Measurements from ENCODE around the gene TRPV6. TPM values are rescaled to one million over a fixed set of nuclear protein-coding genes. Genes with fewer than 3 reads are reported as not detected.
A peak's percentile ranks its signal among the peaks of the same experiment; 100 is the strongest.

The TRPV6 gene
- total and polyA plus RNA-seq, 8 donors: 1.1 to 8.5 (median 6.5) TPM

GRCh38 chr7:142915315-142915714 is 29.8 kb upstream of the TRPV6 start:
- TF ChIP-seq CTCF (IDR thresholded peaks at IDR 0.05): no peak
- intact Hi-C loops (cut with DNase I): no loop called here
- ATAC-seq: no peak

GRCh38 chr7:142914121-142914520 is 28.6 kb upstream of the TRPV6 start:
- H3K4me1 ChIP-seq: peaks cover 0 to 16% of the 10 kb centered on the region in 2 donors
- ATAC-seq (no peak), DNase-seq (no peak)
- no peaks in the 10 kb centered on the region for H3K27me3 ChIP-seq
- no peak for TF ChIP-seq CTCF (IDR thresholded peaks at IDR 0.05)
- no peak overlapping the region for H3K4me3 ChIP-seq
- no peak overlapping the region for H3K27ac ChIP-seq
- no peaks in the 10 kb centered on the region for H3K9me3 ChIP-seq
- no peaks in the 10 kb centered on the region for H3K36me3 ChIP-seq
- intact Hi-C loops (cut with DNase I): no loop called here

More at GRCh38 chr7:142915315-142915714, 29.8 kb upstream of the TRPV6 start:
- Histone ChIP-seq H3K27me3 (no peaks in the 10 kb centered on the region), H3K4me3 (no peak overlapping the region), H3K27ac (no peak overlapping the region), H3K36me3 (no peaks in the 10 kb centered on the region), H3K4me1 (peaks cover 0 to 4% of the 10 kb centered on the region in 2 donors), H3K9me3 (no peaks in the 10 kb centered on the region)
- DNase-seq: no peak

- ATAC-seq (no peak), DNase-seq (no peak)
- Histone ChIP-seq H3K4me3 (no peak overlapping the region), H3K27me3 (no peaks in the 10 kb centered on the region), H3K36me3 (no peaks in the 10 kb centered on the region), H3K9me3 (no peaks in the 10 kb centered on the region), H3K27ac (no peak overlapping the region), H3K4me1 (peaks cover 0 to 20% of the 10 kb centered on the region in 2 donors)
- TF ChIP-seq CTCF (IDR thresholded peaks at IDR 0.05): no peak
- intact Hi-C loops (cut with DNase I): no loop called here
Measured at GRCh38 chr7:142913566-142913965, 28.0 kb upstream of the TRPV6 start.

- no peak for TF ChIP-seq CTCF (IDR thresholded peaks at IDR 0.05)
- ATAC-seq (peak; percentile 38), DNase-seq (no peak)
- intact Hi-C loops (cut with DNase I): no loop called here
- Histone ChIP-seq H3K27ac (no peak overlapping the region), H3K9me3 (no peaks in the 10 kb centered on the region), H3K27me3 (no peaks in the 10 kb centered on the region), H3K4me3 (no peak overlapping the region), H3K36me3 (no peaks in the 10 kb centered on the region), H3K4me1 (peaks cover 0 to 20% of the 10 kb centered on the region in 2 donors)
Measured at GRCh38 chr7:142913051-142913450, 27.5 kb upstream of the TRPV6 start.

- peaks cover 0 to 20% of the 10 kb centered on the region in 2 donors for H3K4me1 ChIP-seq
- peak; percentile 10 for ATAC-seq
- no peak overlapping the region for H3K4me3 ChIP-seq
- no peak for TF ChIP-seq CTCF (IDR thresholded peaks at IDR 0.05)
- no peaks in the 10 kb centered on the region for H3K9me3 ChIP-seq
- H3K36me3 ChIP-seq: no peaks in the 10 kb centered on the region
- no peaks in the 10 kb centered on the region for H3K27me3 ChIP-seq
- H3K27ac ChIP-seq: no peak overlapping the region
- DNase-seq: no peak
- intact Hi-C loops (cut with DNase I): no loop called here
Measured at GRCh38 chr7:142910481-142910880, 24.9 kb upstream of the TRPV6 start.

All from left lung (tissue), 10 donors.